CD4-positive, alpha-beta T cell treated with Interferon alpha-2 for 1 hour (primary cell): Measurements from ENCODE around the gene LONP1.
A peak's percentile ranks its signal among the peaks of the same experiment; 100 is the strongest.
"Not testable (repeated sequence)": the region's sequence is repeated elsewhere in the genome, so short reads cannot be mapped to it uniquely, and the experiment has no call there.

Experiments used
- DNase-seq, 2 donors: peaks; one replicate each; pipeline ENCODE4 v3.0.0-alpha.2; 2020 to 2022

Gene LONP1

GRCh38 chr19:5691822-5692722, 27.9 kb downstream of the LONP1 start:
- no peak for DNase-seq

- DNase-seq, result peak; percentile 16 to 49
These were observed 28.8 kb downstream of the LONP1 start for GRCh38 chr19:5690955-5691821.

- DNase-seq, result peak; percentile 97 to 99
These were observed 29.6 kb downstream of the LONP1 start, which contains the start of gene RPL36 for GRCh38 chr19:5690125-5690954. TSS of gene RPL36 (plus strand) at chr19:5690295. CDS start at chr19:5690508, 213 bp downstream.

- not testable (repeated sequence) for DNase-seq
These were observed 31.6 kb downstream of the LONP1 start for GRCh38 chr19:5688262-5688881.

GRCh38 chr19:5687360-5688198, 32.4 kb downstream of the LONP1 start:
- DNase-seq, result no peak

GRCh38 chr19:5686647-5687359, 33.1 kb downstream of the LONP1 start:
- DNase-seq, result peak; percentile 95 to 96

GRCh38 chr19:5686326-5686646, 33.7 kb downstream of the LONP1 start:
- DNase-seq, result no peak

- no peak for DNase-seq
These were observed 35.1 kb downstream of the LONP1 start for GRCh38 chr19:5684694-5685430.

GRCh38 chr19:5683177-5683886, 36.6 kb downstream of the LONP1 start:
- DNase-seq, result no peak

GRCh38 chr19:5682107-5682482, 37.9 kb downstream of the LONP1 start:
- DNase-seq, result no peak

GRCh38 chr19:5681391-5682106, 38.4 kb downstream of the LONP1 start:
- no peak for DNase-seq

- peak; percentile 99 for DNase-seq
These were observed 39.2 kb downstream of the LONP1 start, which contains the start of the genes HSD11B1L and MICOS13 for GRCh38 chr19:5680437-5681368. TSS of gene HSD11B1L (plus strand) at chr19:5681027. CDS start at chr19:5684833, 3,806 bp downstream. TSS of gene MICOS13 (minus strand) at chr19:5680516. CDS start at chr19:5680486, 30 bp downstream.

GRCh38 chr19:5680084-5680436, 39.9 kb downstream of the LONP1 start:
- DNase-seq, result no peak

- no peak for DNase-seq
These were observed 40.5 kb downstream of the LONP1 start for GRCh38 chr19:5679289-5680083.

GRCh38 chr19:5678071-5678718, 41.8 kb downstream of the LONP1 start:
- DNase-seq, result no peak

GRCh38 chr19:5677580-5677979, 42.4 kb downstream of the LONP1 start:
- DNase-seq, result no peak
